Neutrophil (primary cell): Measurements from ENCODE around the gene RIC8A.
"Not testable (repeated sequence)": the region's sequence is repeated elsewhere in the genome, so short reads cannot be mapped to it uniquely, and the experiment has no call there.

ENCODE experiments used
- H3K27ac ChIP-seq: fragments of 200-600 bp; sonication (generic); 2 replicates; pipeline ENCODE4 v1.5.1; 2016; ENCODE audit warnings: mild to moderate bottlenecking, moderate library complexity
- H3K27me3 ChIP-seq: fragments of 200-600 bp; sonication (generic); 2 replicates; pipeline ENCODE4 v1.6.0; 2016; ENCODE audit warnings: mild to moderate bottlenecking
- H3K36me3 ChIP-seq: fragments of 200-600 bp; sonication (generic); 2 replicates; pipeline ENCODE4 v1.5.1; 2017
- H3K4me1 ChIP-seq, 2 experiments: fragments of 200-600 bp in 1 of 2; sonication (generic) in 1 of 2; 1 replicate in 1 of 2; 2 replicates in 1 of 2; pipeline versions ENCODE4 v1.5.1 to v1.6.1; 2013 to 2016; ENCODE audit warnings: low read depth in 1 of 2, low read length in 1 of 2, mild to moderate bottlenecking in 1 of 2, moderate library complexity in 1 of 2; ENCODE audit not compliant: control insufficient read depth in 1 of 2, insufficient read depth in 1 of 2
- H3K4me3 ChIP-seq, 2 experiments: fragments of 200-600 bp in 1 of 2; sonication (generic) in 1 of 2; 1 replicate in 1 of 2; 2 replicates in 1 of 2; pipeline ENCODE4 v1.5.1; 2013 to 2016; ENCODE audit warnings: low read depth in 1 of 2, low read length in 1 of 2, mild to moderate bottlenecking in 1 of 2, moderate library complexity in 1 of 2
- H3K9me3 ChIP-seq: fragments of 200-600 bp; sonication (generic); 2 replicates; pipeline ENCODE4 v1.5.1; 2016
- TF ChIP-seq, protein P1 (sequence below): fragments of 200-600 bp; sonication (generic); IDR thresholded peaks from 2 replicates; pipeline ENCODE4 v1.5.1; 2016; ENCODE audit warnings: antibody characterized with exemption

The RIC8A gene

DNA sequence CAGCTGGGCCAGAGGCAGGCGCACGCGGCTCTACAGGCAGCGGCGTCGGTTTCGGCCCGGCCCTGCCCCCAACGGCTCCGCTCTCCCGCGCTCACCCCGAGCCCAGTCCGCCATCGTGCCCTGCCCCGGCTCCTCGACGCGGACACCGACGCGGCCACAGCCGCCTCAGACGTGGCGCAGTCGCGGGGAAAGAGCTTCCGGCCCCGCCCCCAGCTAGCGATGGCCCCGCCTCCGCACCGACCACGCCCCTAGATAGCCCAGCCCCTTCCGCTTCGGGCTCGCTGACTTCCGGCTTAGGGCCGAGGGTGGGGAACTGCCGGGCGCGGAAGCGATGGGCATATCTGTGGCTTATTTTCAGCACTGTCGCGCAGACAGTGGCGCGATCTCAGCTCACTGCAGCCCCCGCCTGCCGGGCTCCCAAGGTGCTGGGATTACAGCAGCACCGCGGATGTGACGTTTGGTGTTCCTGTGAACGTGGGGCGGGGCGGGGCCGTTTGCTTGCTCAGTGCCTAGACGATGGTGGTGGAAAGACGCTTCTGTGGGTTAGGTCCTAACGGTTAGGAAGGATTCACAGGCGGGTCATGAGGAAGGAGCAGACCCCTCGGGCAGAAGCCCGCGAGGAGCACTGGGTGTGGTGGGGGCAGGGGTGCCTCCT lies at the start of gene RIC8A, which contains the start of gene BET1L:
TSS of gene RIC8A (plus strand) at position 501 of the 655 bp plus-strand sequence. CDS start 1,147 bp downstream, outside the sequence.
TSS of gene BET1L (minus strand) at position 192 of the 655 bp plus-strand sequence. CDS start at position 114, 78 bp downstream.
- Histone ChIP-seq H3K27ac (peak within 1 kb of the TSS; percentile 99), H3K4me3 (peak within 1 kb of the TSS; percentile 95 to 97), H3K27me3 (no peaks in the 10 kb centered on the region), H3K36me3 (peaks cover 58% of the 10 kb centered on the region), H3K9me3 (no peaks in the 10 kb centered on the region), H3K4me1 (peaks cover 41 to 48% of the 10 kb centered on the region in 2 experiments)
- TF ChIP-seq, protein P1, sequence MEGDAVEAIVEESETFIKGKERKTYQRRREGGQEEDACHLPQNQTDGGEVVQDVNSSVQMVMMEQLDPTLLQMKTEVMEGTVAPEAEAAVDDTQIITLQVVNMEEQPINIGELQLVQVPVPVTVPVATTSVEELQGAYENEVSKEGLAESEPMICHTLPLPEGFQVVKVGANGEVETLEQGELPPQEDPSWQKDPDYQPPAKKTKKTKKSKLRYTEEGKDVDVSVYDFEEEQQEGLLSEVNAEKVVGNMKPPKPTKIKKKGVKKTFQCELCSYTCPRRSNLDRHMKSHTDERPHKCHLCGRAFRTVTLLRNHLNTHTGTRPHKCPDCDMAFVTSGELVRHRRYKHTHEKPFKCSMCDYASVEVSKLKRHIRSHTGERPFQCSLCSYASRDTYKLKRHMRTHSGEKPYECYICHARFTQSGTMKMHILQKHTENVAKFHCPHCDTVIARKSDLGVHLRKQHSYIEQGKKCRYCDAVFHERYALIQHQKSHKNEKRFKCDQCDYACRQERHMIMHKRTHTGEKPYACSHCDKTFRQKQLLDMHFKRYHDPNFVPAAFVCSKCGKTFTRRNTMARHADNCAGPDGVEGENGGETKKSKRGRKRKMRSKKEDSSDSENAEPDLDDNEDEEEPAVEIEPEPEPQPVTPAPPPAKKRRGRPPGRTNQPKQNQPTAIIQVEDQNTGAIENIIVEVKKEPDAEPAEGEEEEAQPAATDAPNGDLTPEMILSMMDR, result peak; percentile 46

DNA sequence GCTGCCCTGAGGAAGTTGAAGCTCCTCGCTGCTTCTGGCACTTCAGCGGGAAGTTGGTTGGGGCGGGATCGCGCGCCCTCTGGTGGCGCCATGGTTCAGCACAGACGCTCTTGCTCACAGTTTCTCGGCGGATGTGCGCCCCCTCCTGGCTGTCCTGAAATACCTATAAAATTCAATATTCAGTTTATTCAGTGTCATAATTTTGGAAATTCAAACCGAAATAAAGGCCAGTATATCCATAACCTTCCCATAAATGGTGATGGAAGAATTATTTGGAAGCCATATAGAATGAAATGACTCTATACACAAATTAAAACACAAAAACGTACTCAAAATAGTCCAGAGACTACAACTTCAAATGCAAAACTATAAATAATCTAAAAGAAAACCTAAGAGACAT lies 27.3 kb upstream of the RIC8A start:
- not testable (repeated sequence) for H3K27me3 ChIP-seq, H3K36me3 ChIP-seq, H3K27ac ChIP-seq, H3K9me3 ChIP-seq, H3K4me1 ChIP-seq, H3K4me3 ChIP-seq

GRCh38 chr11:189200-189783 lies 18.2 kb upstream of the RIC8A start:
- H3K27ac ChIP-seq, H3K9me3 ChIP-seq, H3K27me3 ChIP-seq, H3K36me3 ChIP-seq, H3K4me3 ChIP-seq, H3K4me1 ChIP-seq: not testable (repeated sequence)

DNA sequence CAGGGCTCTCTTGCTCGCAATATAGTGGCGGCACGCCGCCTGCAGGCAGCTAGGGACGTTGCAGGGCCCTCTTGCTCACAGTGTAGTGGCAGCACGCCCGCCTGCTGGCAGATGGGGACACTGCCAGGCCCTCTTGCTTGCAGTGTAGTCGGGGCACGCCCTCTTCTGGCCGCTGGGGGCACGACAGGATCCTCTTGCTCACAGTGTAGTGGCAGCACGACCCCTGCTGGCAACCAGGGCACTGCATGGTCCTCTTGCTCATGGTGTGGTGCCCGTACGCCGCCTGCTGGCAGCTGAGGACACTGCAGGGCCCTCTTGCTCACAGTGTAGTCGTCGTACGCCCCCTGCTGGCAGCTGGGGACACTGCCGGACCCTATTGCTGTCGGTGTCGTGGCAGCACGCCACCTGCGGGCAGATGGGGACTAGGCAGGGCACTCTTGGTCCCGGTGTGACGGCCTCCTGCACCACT lies 17.6 kb upstream of the RIC8A start:
- TF ChIP-seq, protein P1, result peak; percentile 63
- not testable (repeated sequence) for H3K27ac ChIP-seq, H3K4me1 ChIP-seq, H3K27me3 ChIP-seq, H3K36me3 ChIP-seq, H3K4me3 ChIP-seq, H3K9me3 ChIP-seq

DNA sequence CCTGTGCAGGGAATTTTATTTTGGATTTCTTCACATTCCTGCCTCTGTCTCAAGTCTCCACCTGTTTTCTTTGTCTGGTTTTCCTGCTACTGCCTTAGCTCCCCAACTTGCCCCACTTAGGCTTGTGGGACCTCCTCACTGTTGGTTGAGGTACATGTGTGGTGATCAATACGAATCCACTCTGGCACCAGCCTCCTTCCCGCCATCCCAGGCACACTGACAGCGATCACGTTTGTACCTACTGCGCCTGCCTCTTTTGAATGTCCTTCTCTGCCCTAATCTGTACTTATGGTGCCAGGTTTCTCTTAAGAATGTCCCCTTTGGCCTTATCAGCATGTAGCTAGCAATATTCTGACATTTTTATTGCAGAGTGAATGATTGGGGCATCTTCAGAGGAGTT lies 17.0 kb upstream of the RIC8A start:
- not testable (repeated sequence) for H3K9me3 ChIP-seq, H3K4me1 ChIP-seq, H3K27ac ChIP-seq, H3K27me3 ChIP-seq, H3K4me3 ChIP-seq, H3K36me3 ChIP-seq

DNA sequence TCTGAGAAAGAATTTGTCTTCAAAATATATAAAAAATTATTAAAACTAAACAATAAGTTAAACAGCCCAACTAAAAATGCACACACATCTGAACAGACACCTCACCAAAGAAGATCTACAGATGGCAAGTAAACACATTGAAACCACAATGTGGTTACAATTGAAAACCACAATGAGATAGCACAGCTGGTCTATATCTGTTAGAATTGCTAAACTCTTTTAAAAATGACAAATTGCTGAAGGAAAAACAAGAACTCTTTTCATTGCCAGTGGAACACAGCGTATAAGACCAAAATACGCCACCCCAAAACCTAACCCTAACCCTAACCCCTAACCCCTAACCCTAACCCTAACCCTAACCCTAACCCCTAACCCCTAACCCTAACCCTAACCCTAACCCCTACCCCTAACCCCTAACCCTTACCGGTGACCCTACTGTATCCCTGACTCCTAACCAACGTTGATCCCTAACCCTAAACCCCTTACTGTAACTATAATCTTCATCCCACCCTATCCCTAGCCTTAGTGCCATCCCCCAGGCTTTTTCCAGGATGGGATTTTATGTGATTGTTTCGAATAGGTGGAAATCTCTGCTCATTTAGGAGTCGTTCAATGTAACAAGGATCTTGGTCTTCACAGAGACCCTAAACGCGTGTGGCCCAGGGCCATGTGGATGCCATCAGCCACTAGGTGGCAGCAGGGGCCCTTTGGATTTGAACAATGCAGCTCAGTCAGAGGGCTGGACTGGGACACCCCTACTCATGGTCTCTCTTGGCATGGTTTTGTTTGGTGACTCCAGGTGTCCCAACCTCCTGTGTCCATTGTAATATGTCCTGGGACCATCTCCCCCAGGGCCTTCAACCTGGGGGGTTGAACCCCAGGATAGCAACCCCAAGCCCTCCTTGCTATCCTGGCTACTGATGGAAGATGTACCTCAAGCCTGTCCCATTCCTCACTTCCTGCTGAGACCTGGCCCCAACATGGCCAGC lies 15.7 kb upstream of the RIC8A start:
- H3K27ac ChIP-seq, result peak overlapping the region; percentile 36
- not testable (repeated sequence) for H3K36me3 ChIP-seq, H3K4me1 ChIP-seq, H3K27me3 ChIP-seq, H3K4me3 ChIP-seq, H3K9me3 ChIP-seq
- TF ChIP-seq, protein P1, result peak; percentile 10

DNA sequence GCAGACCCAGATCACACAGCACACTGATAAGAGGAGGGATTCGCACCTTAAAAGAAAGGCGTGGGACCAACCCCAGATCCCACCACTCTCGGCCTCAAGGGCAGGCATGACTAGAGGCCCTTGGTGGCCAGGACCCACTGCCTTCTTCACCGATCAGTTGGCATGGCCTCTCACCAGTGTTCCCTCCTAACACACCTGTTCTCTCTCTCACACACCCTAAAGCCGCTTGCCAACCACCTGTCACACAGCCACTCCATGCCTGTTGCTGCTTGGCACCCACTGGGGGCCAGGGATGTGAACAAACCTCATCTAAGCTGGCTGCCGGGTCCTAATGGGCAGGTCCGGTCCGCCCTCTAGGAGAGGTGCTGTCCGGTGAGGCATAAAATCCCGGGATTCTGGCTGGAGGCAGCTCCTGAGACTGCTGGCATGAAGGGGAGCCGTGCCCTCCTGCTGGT lies 14.8 kb upstream of the RIC8A start, which contains the start of gene SCGB1C1:
TSS of gene SCGB1C1 (plus strand) at position 405 of the 455 bp plus-strand sequence. CDS start at position 427, 22 bp downstream.
- not testable (repeated sequence) for H3K4me3 ChIP-seq, H3K9me3 ChIP-seq, H3K27ac ChIP-seq, H3K36me3 ChIP-seq, H3K27me3 ChIP-seq, H3K4me1 ChIP-seq

DNA sequence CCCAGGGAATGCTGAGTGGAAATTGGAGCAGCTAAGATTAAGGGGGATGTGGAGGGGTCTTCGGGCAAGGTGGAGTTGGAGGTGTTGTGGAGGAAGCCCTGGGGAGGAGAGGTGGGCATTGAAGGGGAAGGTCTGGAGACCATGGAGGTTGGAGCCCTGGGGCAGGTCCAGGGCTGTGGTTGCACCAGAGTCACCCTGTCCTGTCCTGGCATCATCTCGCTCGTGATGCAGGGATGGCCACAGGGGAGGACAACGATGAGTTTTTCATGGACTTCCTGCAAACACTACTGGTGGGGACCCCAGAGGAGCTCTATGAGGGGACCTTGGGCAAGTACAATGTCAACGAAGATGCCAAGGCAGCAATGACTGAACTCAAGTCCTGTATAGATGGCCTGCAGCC lies 14.0 kb upstream of the RIC8A start:
- H3K4me1 ChIP-seq, H3K36me3 ChIP-seq, H3K27me3 ChIP-seq, H3K27ac ChIP-seq, H3K4me3 ChIP-seq, H3K9me3 ChIP-seq: not testable (repeated sequence)
